Fibroblast of the conjunctiva (primary cell): ENCODE data around the gene INPP4A.

ENCODE experiments used
- DNase-seq: peaks from one replicate; pipeline ENCODE4 v3.0.0-alpha.2; 2010; ENCODE audit warnings: low read depth

INPP4A gene

DNA sequence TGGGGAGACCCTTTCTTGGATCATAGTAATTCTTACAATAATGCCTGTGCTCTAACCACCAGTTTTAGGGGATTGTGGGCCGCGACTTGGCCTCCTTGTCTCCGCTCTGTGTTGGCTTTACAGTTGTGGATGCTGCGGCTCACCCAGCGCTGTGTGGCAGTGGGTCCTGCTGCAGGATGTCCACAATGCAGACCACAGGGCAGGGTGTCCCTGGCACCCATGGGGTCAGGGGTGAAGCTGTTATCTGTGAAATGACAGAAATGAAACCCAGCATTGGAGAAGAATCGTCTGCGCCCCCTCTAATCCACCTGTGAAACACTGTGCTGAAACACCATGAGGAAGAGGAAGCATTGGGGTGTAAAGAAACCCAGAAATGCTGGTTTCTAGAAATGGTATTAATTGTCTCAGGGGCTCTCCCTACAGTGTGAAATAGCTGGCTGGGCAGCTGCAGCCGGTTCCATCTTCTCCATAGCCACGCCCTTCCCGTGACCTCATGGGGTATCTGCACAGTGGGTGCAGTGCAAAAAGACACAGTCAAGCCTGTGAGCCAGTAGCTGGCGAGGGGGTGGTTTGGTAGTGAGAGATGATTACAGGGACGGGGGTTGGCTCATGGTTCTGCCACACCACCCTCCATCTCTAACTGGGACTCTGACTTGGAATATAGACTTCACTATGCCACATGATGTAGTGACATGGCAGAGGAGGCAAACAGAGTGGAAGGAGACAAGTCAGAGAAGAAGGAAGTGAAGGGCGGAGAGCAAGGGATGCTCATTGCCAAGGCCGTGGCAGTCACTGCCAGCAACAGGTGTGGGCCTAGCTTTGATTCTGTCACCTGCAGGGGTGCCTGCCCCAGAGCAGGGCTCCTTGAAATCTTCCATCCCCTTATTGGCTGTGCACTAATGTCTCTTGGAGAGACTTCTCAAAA is 16.2 kb downstream of the INPP4A start:
- DNase-seq = no peak

DNA sequence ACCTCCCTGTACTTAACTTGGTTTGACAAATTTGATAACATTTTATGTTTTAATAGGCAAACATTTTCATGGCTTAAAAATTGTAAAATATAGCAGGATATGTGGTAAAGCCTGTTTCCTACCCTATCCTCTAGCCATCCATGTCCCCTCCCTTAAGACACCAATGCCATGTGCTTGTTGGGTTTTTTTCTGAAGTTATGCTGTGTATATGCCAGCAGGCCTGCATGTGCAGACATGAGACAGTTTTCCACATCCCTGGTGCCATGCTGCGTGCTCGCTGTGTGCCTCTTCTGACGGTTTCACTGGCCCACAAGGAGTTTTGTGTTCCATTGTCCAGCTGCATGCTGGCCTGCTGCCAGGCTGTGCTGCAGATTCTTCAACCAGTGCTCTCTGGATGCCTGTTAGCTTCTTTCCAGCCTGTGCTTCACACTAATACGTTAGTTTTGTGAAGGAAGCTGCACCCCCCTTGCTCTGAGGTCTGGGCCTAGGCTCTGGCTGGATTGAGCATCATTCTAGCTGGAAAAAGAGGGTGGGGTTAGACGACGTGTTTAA is 16.9 kb downstream of the INPP4A start:
- DNase-seq = no peak

DNA sequence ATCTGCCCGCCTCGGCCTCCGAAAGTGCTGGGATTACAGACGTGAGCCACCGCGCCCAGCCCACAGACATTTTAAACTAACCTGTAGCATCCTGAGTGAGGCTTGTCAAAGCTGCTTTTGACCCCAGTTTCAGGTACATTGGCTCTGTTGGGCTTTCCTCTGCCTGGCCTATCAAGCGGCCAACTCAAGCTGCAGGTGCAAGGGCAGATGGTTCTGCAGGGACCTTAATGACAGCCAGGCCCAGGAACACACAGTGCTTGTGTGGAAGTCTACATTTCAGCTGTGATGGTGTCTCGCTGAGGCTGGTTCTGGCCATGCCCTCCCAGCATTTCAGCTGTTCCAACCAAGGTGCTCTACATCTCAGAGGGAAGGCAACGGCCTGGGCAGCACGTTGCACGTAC is 18.4 kb downstream of the INPP4A start:
- DNase-seq = no peak

DNA sequence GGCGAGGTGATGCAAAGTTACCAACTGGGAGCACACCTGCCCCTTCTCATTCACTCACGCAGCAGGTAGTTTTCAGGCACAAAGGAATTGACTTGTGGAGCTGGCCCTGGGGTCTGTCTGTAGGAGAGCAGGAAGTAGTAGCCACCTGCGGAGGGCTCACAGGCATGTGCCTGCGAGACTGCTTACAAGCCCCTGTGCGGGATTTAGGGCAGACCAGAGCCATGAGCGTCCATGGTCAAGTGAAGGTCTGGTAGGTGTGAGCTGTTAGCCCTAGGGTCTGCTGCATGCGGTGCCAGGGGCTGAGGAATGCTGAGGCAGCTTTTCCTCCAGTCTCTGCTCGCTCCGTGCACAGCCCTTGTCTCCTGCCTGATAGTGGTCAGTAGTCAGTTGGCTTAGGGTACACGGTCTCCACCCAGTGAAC is 18.9 kb downstream of the INPP4A start:
- DNase-seq = no peak

DNA sequence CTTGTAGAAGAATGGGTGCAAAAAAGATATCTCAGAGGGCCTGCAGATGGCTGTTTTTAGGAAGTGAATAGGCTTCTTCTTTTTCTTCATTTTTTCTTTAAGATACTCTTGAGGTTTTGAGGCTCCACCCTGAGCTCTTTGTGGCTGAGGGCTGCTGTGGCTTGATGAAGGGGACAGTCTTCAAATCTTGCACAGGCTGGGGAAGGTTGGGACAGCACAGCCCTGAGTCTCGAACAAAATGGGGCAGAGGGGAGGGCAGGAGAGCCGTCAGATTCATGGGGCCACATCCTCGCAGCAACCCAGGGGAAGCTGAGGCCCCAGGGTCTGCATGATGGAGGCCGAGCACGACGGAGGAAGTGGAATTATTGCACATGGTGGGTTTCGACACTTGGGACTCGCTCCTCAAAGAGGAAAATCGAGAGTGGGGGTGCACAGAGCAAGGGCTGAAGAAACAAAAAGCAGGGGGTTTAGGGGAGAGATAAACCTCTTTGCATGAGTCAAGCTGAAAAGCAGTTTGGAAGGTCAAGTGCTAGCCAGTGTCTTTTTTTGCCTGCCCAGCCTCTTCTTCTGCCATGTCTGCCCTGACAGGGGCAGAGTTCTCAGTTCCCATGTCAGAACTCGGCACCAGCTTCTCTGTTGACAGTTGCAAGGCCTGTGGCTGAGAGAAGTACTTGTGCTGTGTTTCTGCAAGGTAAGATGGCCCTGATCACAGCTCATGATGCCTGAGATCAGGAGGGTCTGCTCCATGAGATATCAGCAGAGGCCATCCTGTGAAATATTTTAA is 19.5 kb downstream of the INPP4A start:
- DNase-seq = no peak

DNA sequence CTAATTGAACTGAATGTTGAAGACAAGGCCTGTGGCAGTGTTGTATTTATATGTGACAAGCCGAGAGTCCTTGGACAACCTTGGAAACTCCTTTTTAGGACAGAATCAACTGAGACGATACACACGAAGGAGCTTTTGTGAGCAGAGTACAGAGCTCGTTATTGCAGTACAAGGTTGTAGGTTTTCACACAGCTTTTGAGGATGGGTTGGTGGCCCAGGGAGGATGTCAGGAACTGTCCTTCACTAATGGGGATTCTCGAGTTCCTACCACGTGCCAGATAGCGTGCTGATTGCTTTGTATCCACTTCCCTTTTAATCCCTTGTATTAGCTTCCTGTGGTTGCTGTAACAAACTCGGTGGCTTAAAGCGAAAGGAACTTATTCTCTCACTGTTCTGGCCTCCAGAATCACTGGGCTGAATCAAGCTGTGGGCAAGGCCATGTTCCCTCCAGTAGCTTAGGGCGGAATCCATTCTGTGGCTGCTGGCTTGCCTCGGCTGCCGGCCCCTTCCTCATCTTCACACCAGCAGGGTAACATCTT is 20.2 kb downstream of the INPP4A start:
- no peak for DNase-seq

DNA sequence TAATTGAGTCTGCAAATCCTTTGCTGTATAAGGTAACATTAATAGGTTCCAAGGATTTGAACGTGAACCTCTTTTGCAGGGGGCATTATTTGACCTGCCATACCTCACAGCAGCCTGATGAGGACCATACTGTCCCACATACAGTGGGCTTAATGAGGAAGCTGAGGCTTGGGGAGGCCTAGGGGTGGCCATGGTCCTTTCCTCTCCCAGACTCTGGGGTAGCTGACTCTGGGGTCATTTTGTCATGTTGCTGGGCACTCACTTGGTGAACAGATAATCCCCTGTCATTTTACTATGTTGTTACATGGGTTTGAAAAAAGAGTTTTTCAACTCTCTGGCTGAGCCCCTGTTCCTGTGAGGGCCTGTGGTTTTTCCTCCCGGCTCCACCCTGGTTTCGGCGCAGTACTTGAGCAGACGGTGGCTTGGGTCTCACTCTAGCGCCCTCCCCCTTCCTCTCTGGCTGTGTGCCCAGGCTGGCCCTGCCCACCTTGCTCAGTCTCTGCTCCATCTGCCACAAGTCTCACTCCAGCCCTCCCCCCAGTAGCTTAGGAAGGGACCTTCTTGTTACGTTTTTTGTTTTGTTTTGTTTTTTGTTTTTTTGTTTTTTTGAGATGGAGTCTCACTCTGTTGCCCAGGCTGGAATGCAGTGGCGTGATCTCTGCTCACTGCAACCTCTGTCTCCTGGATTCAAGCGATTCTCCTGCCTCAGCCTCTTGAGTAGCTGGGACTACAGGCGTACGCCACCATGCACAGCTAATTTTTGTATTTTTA is 21.0 kb downstream of the INPP4A start:
- DNase-seq = peak; percentile 36

DNA sequence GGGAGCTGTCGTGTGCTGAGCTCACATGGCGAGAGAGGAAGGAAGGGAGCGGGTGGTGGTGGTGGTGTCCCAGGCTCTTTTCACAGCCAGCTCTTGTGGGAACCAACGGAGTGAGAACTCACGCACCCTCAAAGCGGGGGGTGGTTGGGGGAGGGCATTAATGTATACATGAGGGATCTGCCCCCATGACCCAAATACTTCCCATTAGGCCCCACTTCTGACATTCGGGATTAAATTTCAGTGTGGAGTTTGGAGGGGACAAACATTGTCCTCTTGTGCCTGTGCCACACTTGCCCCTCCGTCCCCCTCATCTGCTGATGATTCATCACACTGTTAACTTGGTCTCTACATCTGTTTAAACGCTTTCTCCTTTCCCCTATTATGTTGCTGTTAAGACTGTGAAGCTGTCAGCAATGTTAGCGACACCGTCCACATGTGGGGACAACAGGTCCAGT is 22.5 kb downstream of the INPP4A start:
- no peak for DNase-seq

DNA sequence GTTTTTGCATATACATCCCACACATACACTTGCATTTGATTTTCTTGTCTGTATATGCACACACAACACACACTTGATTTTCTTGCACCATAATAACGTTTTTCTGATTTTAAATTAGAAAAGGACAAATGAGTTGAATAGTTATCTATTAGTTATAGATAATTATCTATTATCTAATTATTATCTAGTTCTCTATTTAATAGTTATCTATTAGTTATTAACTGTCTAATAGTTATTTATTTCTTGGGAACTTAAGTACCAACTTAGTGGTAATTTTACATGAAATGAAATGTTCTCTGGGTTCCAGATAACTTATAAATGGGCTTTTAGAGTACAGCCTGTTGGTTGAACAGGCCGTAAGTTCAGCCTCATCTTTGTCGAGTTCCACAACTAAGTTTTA is 23.0 kb downstream of the INPP4A start:
- DNase-seq = no peak

DNA sequence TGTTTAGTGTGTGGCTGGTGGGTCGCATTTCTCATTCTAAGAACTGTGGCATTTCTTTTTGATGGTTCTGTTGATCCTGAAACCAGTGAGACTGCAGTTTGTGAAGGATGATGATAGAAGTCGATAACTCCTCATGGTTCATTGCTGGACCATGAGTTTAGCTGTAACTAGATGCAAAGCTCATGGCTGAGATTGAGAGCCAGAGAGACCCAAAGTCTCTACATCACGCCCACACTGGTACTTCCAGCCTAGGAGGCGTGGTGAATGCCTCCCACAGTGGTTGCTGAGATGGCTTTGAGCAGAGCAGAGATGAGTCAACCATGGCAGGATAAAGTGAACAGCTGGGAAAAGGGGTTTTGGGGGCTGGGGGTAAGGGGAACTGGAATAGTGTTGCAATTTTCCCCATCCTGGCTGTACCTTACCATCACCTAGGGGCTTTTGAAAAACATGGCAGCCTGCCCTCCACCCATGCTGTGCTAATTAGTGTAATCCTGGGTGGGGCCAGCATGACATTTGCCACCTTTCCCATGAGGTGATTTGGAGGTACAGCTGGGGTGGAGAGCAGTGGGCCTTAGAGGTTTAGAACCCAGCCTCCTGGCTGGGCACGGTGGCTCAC is 24.1 kb downstream of the INPP4A start:
- no peak for DNase-seq

DNA sequence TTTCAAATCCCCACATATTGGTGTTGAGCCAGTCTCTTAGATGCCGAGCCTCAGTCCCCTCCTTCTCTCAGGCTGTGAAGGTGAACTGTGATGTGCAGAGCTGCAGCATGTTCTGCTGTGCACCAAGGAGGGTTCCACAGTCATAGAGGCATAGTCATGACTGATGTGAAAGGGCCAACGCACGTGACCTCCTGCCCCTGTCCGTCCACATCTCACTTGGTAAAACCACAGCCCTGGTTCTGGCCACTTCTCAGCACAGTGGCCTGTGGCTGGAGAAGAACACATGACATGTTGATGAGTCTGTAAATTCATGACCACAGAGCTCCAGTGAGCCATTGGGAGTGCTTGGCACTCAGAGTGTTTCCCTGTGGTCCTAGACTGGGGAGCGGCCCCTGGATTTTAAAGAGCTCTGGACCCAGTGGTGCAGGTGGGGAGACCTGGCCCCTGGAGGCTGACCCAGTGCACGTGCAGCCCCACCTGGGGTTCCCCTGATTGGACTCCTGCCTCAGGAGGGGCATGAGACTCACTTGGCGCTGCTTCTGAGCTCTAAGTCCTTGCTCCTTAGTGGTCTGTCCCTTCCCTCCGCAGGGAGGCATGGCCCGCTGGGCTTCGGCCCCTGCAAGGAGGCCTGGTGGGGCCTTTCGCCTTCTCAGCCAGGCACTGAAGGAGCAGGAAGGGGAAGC is 25.3 kb downstream of the INPP4A start:
- no peak for DNase-seq

DNA sequence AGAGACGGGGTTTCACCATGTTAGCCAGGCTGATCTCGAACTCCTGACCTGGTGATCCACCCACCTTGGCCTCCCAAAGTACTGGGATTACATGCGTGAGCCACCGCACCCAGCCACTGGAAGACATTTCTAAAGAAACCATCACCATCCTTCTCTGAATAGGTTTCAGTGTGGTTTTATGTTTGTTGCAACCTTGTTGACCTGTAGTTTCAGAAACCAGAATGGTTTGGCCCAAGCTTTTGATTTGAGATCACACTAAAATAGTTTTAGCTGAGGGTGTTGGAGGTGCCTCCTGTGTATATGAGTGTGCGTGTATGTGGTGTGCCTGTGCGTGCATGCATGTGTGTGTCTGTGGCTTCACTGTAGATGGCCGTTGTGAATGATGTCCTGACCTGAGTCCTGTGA is 26.2 kb downstream of the INPP4A start:
- no peak for DNase-seq

DNA sequence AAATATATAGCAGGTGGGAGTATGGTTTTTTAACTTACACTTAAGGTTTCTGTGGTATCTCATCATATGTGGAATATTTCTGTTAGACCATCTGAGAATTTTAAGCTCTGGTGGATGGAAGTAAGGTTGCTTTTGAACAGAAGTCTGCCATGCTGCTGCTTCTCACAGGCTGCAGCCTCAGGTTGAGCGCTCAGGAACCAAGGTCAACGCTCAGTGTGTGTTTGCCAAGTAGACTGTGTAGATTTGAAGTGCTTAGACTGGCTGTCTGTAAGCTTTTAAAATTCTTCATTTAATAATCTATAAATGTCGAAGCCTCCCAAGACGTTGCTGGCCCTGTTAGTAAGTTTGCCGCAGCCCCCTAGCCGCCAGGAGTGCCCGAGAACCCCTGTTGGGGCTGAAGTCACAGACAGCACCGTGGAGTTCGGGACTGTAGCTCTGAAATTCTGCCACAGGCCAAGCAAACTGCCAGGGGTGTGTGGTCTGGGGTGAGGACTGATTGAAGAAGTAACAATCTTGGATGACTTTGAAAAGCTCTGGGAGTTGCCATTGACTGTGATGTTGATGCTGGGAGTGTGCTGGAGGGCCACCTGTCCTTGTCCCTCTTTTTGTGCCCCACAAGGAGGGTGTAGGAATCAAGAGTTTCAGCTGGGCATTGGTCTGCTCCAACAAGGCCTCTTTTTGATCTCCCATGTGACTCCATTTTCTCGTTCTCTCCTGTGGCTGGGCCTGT is 26.9 kb downstream of the INPP4A start:
- no peak for DNase-seq

DNA sequence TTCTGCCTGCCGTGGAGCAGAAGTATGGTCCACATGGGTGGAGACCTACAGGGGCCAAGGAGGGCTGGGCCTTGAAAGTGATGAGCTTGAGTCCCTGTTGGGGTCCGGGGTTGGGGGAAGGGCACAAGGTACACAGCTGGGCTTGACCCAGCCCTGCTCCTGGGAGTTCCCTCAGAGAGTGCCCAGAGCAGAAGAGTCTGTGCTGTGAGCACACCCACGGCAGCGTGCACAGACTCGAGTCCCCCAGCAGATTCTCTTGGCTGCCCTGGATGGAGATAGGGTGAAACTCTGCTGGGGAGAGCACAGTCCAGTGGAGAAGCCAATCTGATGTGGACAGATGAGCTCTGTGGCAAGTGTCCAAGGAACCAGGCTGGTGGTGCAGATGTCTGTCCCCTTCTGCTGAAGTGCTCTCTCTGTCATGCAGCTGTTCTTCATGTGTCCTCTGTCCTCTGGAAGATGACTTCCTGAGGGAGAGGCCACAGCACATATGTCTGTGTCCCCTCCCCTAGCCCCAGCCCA is 27.5 kb downstream of the INPP4A start:
- DNase-seq = no peak

DNA sequence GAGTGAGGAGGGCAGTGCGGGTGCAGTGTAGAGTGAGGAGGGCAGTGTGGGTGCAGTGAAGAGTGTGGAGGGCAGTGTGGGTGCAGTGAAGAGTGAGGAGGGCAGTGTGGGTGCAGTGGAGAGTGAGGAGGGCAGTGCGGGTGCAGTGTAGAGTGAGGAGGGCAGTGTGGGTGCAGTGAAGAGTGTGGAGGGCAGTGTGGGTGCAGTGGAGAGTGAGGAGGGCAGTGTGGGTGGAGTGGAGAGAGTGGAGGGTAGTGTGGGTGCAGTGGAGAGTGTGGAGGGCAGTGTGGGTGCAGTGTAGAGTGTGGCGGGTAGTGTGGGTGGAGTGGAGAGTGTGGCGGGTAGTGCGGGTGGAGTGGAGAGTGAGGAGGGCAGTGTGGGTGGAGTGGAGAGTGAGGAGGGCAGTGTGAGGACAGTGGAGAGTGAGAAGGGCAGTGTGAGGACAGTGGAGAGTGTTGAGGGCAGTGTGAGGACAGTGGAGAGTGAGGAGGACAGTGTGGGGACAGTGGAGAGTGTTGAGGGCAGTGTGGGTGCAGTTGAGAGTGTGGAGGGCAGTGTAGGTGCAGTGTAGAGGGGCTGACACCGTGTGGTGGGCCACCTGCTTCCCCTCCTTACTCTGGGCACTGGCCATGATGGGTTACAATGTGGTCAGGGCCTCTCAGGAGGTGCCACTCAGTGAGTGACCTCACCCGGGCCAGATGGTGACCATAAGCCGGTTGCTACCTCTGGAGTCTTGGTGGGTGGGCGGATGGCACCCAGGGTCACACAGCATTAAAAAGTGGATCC is 28.5 kb downstream of the INPP4A start:
- no peak for DNase-seq

DNA sequence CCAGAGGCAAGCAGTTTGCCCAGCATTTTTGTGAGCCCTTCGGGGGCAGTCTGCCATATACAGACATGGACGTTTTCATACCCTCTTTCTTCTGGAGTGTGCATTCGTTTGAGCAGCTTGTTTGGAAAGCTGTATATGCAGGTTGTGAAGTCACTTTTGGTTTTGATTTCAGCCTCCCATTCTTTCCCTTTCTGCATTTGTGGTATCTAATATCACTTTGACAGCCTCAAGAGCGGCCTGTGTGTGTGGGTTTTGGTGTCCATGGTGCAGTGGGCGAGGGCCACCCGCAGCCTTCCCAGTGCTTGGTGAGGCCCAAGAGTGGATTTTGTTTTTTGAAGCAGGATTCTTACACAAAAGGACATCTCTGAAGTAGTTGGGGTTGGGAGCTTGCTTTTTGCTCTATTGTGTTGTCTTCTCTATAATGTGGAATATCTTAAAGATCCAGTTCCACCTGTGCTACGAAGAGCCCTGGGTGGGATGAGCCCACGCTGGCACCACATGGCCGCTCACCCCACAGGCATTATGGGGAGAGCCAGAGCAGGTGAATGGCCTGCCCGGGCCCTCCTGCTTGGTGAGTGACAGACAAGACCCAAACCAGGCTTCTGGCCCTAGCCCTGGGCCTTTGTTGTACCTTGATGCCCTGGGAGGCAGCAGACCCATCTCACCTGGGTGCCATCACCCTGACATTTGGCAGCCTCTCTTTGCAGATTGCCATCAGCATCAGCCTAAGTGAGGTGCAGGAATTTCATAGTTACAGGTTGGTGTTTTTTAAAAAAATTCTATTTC is 29.5 kb downstream of the INPP4A start:
- DNase-seq = no peak

DNA sequence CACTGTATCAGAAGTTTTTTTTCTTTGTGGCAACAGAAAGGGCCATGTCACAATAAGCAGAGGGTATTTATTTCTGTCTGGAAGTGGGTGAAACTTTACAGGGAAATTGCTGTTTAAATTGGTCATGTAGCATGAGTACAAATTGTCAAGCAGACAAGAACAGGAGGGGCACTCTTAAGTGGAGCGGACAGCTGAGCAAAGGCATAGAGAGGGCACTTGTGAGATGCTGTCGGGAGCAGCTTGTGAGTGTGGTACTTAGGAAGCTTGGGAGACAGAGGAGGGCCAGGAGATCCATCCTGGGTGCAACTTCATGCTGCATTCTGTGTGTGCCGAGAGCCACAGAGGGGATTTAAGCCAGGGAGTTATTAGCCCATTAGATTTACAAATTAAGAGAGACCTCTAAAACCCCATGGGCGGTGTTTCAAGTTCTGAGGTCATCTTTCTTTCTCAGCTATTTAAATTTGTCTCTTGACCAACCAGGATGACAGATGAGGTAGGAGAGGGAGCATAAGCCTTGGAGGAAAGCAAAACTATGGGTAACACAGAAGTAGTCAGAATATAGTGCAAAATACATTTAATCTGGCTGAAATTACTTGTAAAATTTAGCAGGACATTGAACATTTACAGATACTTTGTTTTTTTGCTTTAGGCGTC is 30.4 kb downstream of the INPP4A start:
- no peak for DNase-seq
